WTC11 (cell line): ENCODE data around the gene COPA. TPM values are rescaled to one million over a fixed set of nuclear protein-coding genes. Genes with fewer than 3 reads are reported as not detected.

ENCODE experiments used
- ATAC-seq: fragments of 200-7000 bp; cut with Tn5 transposase; 2 replicates; pipeline ENCODE4 v1.10.0; 2021; ENCODE audit warnings: mild to moderate bottlenecking, moderate library complexity
- CTCF ChIA-PET: fragments of 300-600 bp; sonication (Branson Sonifier 250); formaldehyde crosslinking; loops from one replicate; lab custom pipeline; 2021; ENCODE audit warnings: antibody characterized with exemption; lab: Charles Lee
- POLR2A ChIA-PET: fragments of 350-600 bp; sonication (Branson Sonifier 250); formaldehyde crosslinking; loops from one replicate; lab custom pipeline; 2021; ENCODE audit warnings: antibody characterized with exemption; lab: Charles Lee
- DNase-seq: peaks from one replicate; pipeline ENCODE4 v3.0.0; 2021; ENCODE audit warnings: low spot score
- H3K27ac Mint-ChIP-seq: 2 replicates; pipeline ENCODE4 v1.8.0; 2021; ENCODE audit warnings: mixed read lengths
- H3K27me3 Mint-ChIP-seq: 2 replicates; pipeline ENCODE4 v1.8.0; 2021; ENCODE audit warnings: low read depth, mild to moderate bottlenecking, moderate library complexity, mixed read lengths
- H3K36me3 Mint-ChIP-seq: 2 replicates; pipeline ENCODE4 v1.8.0; 2021; ENCODE audit warnings: mixed read lengths
- H3K4me1 Mint-ChIP-seq: 2 replicates; pipeline ENCODE4 v1.8.0; 2022; ENCODE audit warnings: mixed read lengths
- H3K4me3 Mint-ChIP-seq: 2 replicates; pipeline ENCODE4 v1.8.0; 2021; ENCODE audit warnings: mild to moderate bottlenecking, moderate library complexity, mixed read lengths
- H3K9me3 Mint-ChIP-seq: 2 replicates; pipeline ENCODE4 v1.8.0; 2021; ENCODE audit warnings: mixed read lengths
- GABPB1 ChIP-seq: sonication (generic); formaldehyde crosslinking; IDR thresholded peaks from 2 replicates; pipeline ENCODE4 v1.8.1; 2023; ENCODE audit warnings: mild to moderate bottlenecking, missing genetic modification reagents
- GTF2I ChIP-seq: fragments of 250-450 bp; sonication (Bioruptor Pico); conservative IDR thresholded peaks from 2 replicates; pipeline ENCODE4 v1.4.0; 2021; ENCODE audit warnings: mild to moderate bottlenecking
- MXD4 ChIP-seq: fragments of 250-450 bp; sonication (Bioruptor Pico); IDR thresholded peaks from 2 replicates; pipeline ENCODE4 v1.8.0; 2021; ENCODE audit warnings: mild to moderate bottlenecking, moderate library complexity, borderline replicate concordance
- NFYB ChIP-seq: sonication (generic); formaldehyde crosslinking; conservative IDR thresholded peaks from 2 replicates; pipeline ENCODE4 v1.8.0; 2022; ENCODE audit warnings: low read depth, missing genetic modification reagents
- NR2C2 ChIP-seq: sonication (generic); formaldehyde crosslinking; IDR thresholded peaks from 2 replicates; pipeline ENCODE4 v1.8.0; 2022; ENCODE audit warnings: mild to moderate bottlenecking, missing genetic modification reagents
- OVOL2 ChIP-seq: fragments of 250-450 bp; sonication (Bioruptor Pico); IDR thresholded peaks from 2 replicates; pipeline ENCODE4 v1.9.0; 2021; ENCODE audit warnings: mild to moderate bottlenecking, borderline replicate concordance
- PRRX2 ChIP-seq: fragments of 250-450 bp; sonication (Bioruptor Pico); IDR thresholded peaks from 2 replicates; pipeline ENCODE4 v1.8.0; 2021; ENCODE audit warnings: mild to moderate bottlenecking
- SMAD4 ChIP-seq: sonication (generic); formaldehyde crosslinking; IDR thresholded peaks from 2 replicates; pipeline ENCODE4 v1.8.0; 2022; ENCODE audit warnings: mild to moderate bottlenecking, missing genetic modification reagents
- SP1 ChIP-seq: sonication (generic); formaldehyde crosslinking; conservative IDR thresholded peaks from 2 replicates; pipeline ENCODE4 v1.8.1; 2022; ENCODE audit warnings: missing genetic modification reagents
- ZNF121 ChIP-seq: sonication (generic); formaldehyde crosslinking; IDR thresholded peaks from 2 replicates; pipeline ENCODE4 v1.8.0; 2023; ENCODE audit warnings: missing genetic modification reagents
- ZNF263 ChIP-seq: sonication (generic); formaldehyde crosslinking; IDR thresholded peaks from 2 replicates; pipeline ENCODE4 v1.8.1; 2022; ENCODE audit warnings: low read depth, mild to moderate bottlenecking, moderate library complexity, missing genetic modification reagents
- ZNF317 ChIP-seq: sonication (generic); formaldehyde crosslinking; IDR thresholded peaks from 2 replicates; pipeline ENCODE4 v1.8.1; 2023; ENCODE audit warnings: low read depth, mild to moderate bottlenecking, moderate library complexity, missing genetic modification reagents, borderline replicate concordance
- ZNF671 ChIP-seq: fragments of 250-450 bp; sonication (Bioruptor Pico); IDR thresholded peaks from 2 replicates; pipeline ENCODE4 v1.8.0; 2021; ENCODE audit warnings: mild to moderate bottlenecking
- total RNA-seq: library from RNA; stranded (reverse); gene quantifications from 3 replicates; pipeline ENCODE4 v1.2.3, GENCODE V29; 2021
- TF ChIP-seq, protein P1 (sequence below): sonication (generic); formaldehyde crosslinking; IDR thresholded peaks from 2 replicates; pipeline ENCODE4 v1.8.1; 2022; ENCODE audit warnings: missing genetic modification reagents, borderline replicate concordance
- TF ChIP-seq, protein P2 (sequence below): sonication (generic); formaldehyde crosslinking; IDR thresholded peaks from 2 replicates; pipeline ENCODE4 v1.8.1; 2022; ENCODE audit warnings: mild to moderate bottlenecking, missing genetic modification reagents, moderate library complexity, borderline replicate concordance
- TF ChIP-seq, protein P3 (sequence below): sonication (generic); formaldehyde crosslinking; IDR thresholded peaks from 2 replicates; pipeline ENCODE4 v1.8.0; 2022; ENCODE audit warnings: mild to moderate bottlenecking, missing genetic modification reagents
- TF ChIP-seq, protein P4 (sequence below): sonication (generic); formaldehyde crosslinking; IDR thresholded peaks from 2 replicates; pipeline ENCODE4 v1.8.0; 2022; ENCODE audit warnings: mild to moderate bottlenecking, missing genetic modification reagents
- TF ChIP-seq, protein P5 (sequence below): sonication (generic); formaldehyde crosslinking; IDR thresholded peaks from 2 replicates; pipeline ENCODE4 v1.8.0; 2022; ENCODE audit warnings: mild to moderate bottlenecking, missing genetic modification reagents
- TF ChIP-seq, protein P6 (sequence below): sonication (generic); formaldehyde crosslinking; conservative IDR thresholded peaks from 2 replicates; pipeline ENCODE4 v1.8.1; 2022; ENCODE audit warnings: mild to moderate bottlenecking, missing genetic modification reagents

The COPA gene
- total RNA-seq, 1 experiment from 2014 or later, result 126 TPM

DNA sequence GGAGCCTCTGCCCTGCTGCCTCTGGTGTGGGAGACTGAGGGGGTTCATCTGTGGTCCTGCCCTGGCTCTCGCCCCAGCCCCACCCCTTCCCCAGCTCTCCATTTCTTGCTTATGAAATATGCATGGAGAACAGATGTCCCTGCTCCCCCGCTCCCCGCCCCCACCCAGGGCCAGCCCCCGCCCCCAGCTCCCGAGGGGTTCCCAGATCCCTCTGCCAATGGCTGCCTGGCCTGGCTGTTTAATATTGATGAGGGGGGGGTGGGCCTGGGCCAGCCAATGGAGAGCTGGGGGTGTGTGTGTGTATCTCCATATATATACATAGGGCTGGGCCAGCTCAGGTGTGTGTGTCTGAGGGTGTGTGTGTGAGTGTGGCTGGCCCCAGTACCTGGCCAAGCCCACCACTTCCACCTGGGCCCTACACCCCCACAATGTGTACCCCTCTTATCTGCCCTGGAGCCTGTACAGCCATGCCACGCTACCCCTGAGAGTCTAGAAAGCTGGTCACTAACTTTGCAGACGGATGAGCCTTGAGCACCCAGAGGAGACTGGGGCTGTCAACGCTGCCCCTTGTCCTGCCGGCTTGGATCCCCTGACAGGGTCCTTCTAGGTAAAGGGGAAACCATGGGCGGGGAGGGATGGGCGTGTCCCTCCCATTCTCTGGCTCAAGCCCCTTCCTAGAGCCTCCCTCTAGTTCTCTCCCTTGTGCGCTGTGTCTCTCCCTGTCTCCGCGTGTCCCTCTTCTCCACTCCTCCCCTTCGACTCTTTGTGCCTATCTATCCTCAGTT, 23.9 kb upstream of the COPA start, which contains the start of gene NHLH1:
TSS of gene NHLH1 (plus strand) at position 341 of the 785 bp plus-strand sequence. CDS start 3,661 bp downstream, outside the sequence.
- POLR2A ChIA-PET, result interaction anchor here (1.2 kb wide), 1 partner anchor 8 kb away, joined by 3 read pairs; no protein-coding TSS in a partner anchor
- H3K9me3 Mint-ChIP-seq, result no peaks in the 10 kb centered on the region

DNA sequence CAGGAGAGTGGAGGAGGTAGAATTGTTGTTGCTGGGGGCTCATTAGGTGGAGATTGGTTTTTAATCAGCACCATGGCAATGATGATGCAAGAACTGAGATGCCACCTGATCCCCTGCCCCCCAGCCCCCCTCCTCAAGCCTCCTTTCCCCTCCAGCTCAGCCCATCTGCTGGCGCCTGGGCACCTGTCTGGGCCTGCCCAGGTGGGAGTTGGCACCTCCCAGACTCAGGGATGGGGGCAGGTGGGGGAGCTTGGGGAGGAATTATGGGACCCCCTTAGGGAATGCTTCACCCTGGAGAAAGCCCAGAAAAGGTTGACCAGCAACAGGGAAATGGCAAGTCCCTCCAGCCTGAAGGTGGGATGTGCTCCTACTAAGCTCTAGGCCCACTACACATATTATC, 22.3 kb upstream of the COPA start:
- Mint-ChIP-seq H3K4me1 (peaks cover 48% of the 10 kb centered on the region), H3K4me3 (no peak overlapping the region), H3K27ac (0 out of 2 replicates have a peak overlapping the region, but pooled peaks have one; percentile 47), H3K36me3 (peaks cover 5% of the 10 kb centered on the region), H3K27me3 (no peaks in the 10 kb centered on the region), H3K9me3 (no peaks in the 10 kb centered on the region)
- POLR2A ChIA-PET, result no interaction called here
- no peak for ATAC-seq
- CTCF ChIA-PET, result interaction anchor here (0.6 to 9.3 kb wide), 6 partner anchors 8 to 245 kb away, joined by 3 to 108 read pairs (median 4); no protein-coding TSS in a partner anchor
- TF ChIP-seq, protein P1, sequence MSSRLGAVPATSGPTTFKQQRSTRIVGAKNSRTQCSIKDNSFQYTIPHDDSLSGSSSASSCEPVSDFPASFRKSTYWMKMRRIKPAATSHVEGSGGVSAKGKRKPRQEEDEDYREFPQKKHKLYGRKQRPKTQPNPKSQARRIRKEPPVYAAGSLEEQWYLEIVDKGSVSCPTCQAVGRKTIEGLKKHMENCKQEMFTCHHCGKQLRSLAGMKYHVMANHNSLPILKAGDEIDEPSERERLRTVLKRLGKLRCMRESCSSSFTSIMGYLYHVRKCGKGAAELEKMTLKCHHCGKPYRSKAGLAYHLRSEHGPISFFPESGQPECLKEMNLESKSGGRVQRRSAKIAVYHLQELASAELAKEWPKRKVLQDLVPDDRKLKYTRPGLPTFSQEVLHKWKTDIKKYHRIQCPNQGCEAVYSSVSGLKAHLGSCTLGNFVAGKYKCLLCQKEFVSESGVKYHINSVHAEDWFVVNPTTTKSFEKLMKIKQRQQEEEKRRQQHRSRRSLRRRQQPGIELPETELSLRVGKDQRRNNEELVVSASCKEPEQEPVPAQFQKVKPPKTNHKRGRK, result no peak
- no peak for TF ChIP-seq SMAD4 (CRISPR knock-in tag)
- TF ChIP-seq, protein P2, sequence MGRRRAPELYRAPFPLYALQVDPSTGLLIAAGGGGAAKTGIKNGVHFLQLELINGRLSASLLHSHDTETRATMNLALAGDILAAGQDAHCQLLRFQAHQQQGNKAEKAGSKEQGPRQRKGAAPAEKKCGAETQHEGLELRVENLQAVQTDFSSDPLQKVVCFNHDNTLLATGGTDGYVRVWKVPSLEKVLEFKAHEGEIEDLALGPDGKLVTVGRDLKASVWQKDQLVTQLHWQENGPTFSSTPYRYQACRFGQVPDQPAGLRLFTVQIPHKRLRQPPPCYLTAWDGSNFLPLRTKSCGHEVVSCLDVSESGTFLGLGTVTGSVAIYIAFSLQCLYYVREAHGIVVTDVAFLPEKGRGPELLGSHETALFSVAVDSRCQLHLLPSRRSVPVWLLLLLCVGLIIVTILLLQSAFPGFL (CRISPR knock-in tag), result no peak
- no peak for TF ChIP-seq ZNF317 (CRISPR knock-in tag)
- TF ChIP-seq OVOL2 (CRISPR knock-in tag), result no peak
- TF ChIP-seq ZNF263, result no peak
- TF ChIP-seq GTF2I (CRISPR knock-in tag), result no peak
- no peak for DNase-seq

More for the DNA sequence above, 23.9 kb upstream of the COPA start, which contains the start of gene NHLH1:
- Mint-ChIP-seq H3K27me3 (no peaks in the 10 kb centered on the region), H3K27ac (no peak within 1 kb of the TSS), H3K4me3 (no peak within 1 kb of the TSS), H3K36me3 (no peaks in the 10 kb centered on the region), H3K4me1 (peaks cover 43% of the 10 kb centered on the region)
- DNase-seq (peak; percentile 30), ATAC-seq (peak; percentile 65)
- CTCF ChIA-PET, result interaction anchor here (0.6 to 9.3 kb wide), 7 partner anchors 9 to 297 kb away, joined by 3 to 108 read pairs (median 4); partner anchors contain the start of gene KCNJ10
- no peak for TF ChIP-seq ZNF121
- TF ChIP-seq NR2C2 (CRISPR knock-in tag), result no peak
- TF ChIP-seq, protein P3, sequence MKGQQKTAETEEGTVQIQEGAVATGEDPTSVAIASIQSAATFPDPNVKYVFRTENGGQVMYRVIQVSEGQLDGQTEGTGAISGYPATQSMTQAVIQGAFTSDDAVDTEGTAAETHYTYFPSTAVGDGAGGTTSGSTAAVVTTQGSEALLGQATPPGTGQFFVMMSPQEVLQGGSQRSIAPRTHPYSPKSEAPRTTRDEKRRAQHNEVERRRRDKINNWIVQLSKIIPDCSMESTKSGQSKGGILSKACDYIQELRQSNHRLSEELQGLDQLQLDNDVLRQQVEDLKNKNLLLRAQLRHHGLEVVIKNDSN (CRISPR knock-in tag), result no peak
- no peak for TF ChIP-seq ZNF671 (CRISPR knock-in tag)
- TF ChIP-seq, protein P4, sequence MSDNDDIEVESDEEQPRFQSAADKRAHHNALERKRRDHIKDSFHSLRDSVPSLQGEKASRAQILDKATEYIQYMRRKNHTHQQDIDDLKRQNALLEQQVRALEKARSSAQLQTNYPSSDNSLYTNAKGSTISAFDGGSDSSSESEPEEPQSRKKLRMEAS, result no peak
- no peak for TF ChIP-seq MXD4 (CRISPR knock-in tag)
- TF ChIP-seq SP1 (CRISPR knock-in tag), result no peak
- TF ChIP-seq, protein P5, sequence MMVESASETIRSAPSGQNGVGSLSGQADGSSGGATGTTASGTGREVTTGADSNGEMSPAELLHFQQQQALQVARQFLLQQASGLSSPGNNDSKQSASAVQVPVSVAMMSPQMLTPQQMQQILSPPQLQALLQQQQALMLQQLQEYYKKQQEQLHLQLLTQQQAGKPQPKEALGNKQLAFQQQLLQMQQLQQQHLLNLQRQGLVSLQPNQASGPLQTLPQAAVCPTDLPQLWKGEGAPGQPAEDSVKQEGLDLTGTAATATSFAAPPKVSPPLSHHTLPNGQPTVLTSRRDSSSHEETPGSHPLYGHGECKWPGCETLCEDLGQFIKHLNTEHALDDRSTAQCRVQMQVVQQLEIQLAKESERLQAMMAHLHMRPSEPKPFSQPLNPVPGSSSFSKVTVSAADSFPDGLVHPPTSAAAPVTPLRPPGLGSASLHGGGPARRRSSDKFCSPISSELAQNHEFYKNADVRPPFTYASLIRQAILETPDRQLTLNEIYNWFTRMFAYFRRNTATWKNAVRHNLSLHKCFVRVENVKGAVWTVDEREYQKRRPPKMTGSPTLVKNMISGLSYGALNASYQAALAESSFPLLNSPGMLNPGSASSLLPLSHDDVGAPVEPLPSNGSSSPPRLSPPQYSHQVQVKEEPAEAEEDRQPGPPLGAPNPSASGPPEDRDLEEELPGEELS (CRISPR knock-in tag), result no peak
- no peak for TF ChIP-seq NFYB (CRISPR knock-in tag)
- TF ChIP-seq GABPB1 (CRISPR knock-in tag), result no peak
- TF ChIP-seq, protein P6, sequence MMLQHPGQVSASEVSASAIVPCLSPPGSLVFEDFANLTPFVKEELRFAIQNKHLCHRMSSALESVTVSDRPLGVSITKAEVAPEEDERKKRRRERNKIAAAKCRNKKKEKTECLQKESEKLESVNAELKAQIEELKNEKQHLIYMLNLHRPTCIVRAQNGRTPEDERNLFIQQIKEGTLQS (CRISPR knock-in tag), result no peak
- TF ChIP-seq PRRX2, result no peak
